Measurements from ENCODE around the gene IER5L.
A peak's percentile ranks its signal among the peaks of the same experiment; 100 is the strongest.
"Not testable (repeated sequence)": the region's sequence is repeated elsewhere in the genome, so short reads cannot be mapped to it uniquely, and the experiment has no call there.

The IER5L gene

DNA sequence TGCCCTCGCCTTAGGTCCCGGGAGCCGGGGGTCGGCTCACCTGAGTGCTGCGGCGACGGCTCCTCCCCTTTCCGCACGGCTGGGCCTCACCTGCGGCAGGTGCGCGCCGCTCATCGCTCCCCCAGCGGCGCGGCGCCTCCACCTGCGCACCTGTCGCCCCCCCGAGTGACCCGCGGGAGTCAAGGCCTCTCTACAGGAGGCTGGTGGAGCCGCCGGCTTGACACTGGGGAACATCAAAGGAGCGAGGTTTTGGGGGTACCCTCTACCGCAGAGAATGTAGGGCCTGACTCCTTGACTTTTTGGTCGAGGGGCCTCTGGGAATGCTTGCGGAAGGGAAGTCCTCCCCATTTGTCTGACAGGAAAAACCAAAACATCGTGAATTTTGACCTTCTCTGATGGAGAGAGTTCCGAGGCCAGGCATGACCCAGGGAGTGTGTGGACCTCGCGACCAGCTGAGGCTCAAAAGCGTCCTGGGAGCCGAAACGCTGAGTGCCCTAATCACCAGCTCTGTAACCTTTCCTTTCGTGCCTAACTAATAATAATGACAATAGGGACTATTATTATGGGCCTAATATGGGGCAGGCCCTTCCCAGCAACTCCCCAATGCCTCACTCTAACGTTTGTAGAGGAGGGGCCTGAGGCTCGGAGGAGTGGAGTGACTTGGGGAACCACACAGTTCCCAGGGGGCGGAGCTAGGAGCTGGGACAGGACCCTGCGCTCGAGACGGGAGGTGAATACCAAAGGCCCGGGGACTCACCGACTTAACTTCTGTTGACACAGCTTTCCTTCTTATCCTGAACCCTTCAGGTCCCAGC lies 714 bp upstream of the IER5L start:
- no peak for DNase-seq (ENCODE audit: low spot score)

- no peak for DNase-seq (ENCODE audit: low spot score)
Measured at GRCh38 chr9:129177443-129177790, 644 bp downstream of the IER5L start.

GRCh38 chr9:129176701-129177442 lies 1.2 kb downstream of the IER5L start:
- DNase-seq (ENCODE audit: low spot score), result peak; percentile 20

DNA sequence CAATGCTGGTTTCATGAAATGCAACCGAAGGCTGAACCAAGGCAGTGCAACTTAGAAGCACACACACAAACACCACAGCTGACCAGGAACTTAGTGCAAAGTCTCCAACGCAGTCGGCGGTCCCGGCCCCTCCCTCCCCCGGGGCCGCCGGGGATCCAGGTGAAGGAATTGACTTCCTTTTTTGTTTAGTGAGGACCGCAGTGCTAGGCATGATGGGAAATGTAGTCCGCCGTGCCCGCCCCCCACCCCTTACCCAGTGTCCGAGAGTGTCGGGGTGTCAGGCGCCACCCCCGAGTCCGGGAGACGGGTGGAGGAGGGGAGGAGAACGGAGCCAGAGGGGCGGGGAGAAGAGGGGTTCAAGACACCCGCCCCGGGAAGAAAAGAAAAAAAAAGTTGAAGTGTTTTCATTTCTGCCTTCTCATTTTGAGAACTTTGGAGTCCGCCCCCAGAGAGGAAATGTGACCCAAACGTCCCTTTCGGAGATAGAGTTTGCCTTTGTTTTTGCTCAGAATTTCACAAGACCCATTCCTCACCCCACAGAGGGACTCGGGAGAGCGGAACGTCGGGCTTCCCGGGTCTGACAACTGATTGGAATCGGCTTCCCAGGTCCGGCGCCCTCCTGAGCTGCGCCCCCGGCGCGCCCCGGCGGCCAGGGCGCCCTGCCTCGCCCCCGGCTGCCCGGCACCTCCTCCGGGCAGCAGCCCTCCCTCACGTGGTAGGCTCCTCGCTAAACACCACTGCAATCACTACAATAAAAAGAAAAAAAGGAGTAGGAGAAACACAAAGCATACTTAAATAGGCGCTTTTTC lies 2.0 kb downstream of the IER5L start:
- DNase-seq (ENCODE audit: low spot score), result peak; percentile 82

DNA sequence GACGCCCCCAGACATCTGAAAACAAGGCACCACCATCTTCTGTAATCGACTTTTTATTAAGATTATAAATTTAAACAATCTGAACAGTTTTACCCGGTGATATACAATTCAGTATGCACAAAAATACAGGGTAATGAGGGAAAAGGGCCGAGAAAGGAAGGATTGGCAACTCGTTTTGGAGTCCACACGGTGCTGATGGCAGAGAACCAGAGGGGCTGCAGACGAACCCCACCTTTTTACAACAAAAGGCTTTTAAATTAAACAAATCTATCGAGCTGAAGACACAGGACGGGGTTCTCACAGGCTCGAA lies 2.6 kb downstream of the IER5L start:
- DNase-seq (ENCODE audit: low spot score), result no peak

GRCh38 chr9:129174724-129175514 lies 3.1 kb downstream of the IER5L start:
- peak; percentile 75 for DNase-seq (ENCODE audit: low spot score)

GRCh38 chr9:129174102-129174723 lies 3.8 kb downstream of the IER5L start:
- DNase-seq (ENCODE audit: low spot score), result peak; percentile 85

DNA sequence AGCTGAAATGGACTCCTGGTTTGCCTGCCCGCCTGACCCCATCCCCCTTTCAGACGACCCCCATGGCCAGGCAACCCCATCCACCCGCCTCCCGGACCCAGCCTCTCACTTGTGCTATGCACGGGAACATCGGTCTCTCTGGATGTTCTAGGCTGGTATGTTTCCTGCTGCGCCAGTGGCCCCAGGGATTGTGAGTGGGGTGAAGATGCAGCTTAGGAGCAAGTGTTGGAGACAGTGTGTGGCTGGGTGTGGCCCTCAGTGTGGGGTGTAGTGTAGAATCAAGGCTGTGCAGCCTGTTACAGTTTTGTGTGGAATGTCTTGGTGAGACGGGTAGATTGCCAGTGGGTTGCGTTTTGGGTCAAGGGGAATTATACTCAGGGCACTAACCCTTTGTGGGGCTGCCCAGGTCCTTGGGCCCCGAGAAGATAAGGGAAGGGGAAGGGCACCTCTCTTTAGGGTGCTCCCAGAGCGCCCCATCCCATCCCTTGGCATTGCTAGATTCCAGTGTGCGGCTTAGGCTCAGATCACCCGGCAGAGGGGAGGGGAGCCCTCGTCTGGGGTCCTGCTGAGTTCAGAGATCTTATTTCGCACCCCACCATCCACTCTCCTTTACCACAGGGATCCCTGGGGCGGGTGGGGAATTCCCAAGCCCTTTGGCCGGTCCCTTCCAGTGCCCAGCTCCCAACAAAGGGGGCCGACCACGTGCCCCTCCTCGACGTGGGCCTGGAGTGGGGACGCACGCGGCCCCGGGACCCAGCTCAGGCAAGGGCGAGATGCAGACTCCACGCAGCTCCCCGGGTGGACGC lies 4.6 kb downstream of the IER5L start:
- DNase-seq (ENCODE audit: low spot score), result no peak

- DNase-seq (ENCODE audit: low spot score), result peak; percentile 22
Measured at GRCh38 chr9:129172816-129173215, 5.2 kb downstream of the IER5L start.

- DNase-seq (ENCODE audit: low spot score), result no peak
Measured at GRCh38 chr9:129171993-129172751, 5.9 kb downstream of the IER5L start.

GRCh38 chr9:129170229-129170628 lies 7.8 kb downstream of the IER5L start:
- DNase-seq (ENCODE audit: low spot score), result no peak

DNA sequence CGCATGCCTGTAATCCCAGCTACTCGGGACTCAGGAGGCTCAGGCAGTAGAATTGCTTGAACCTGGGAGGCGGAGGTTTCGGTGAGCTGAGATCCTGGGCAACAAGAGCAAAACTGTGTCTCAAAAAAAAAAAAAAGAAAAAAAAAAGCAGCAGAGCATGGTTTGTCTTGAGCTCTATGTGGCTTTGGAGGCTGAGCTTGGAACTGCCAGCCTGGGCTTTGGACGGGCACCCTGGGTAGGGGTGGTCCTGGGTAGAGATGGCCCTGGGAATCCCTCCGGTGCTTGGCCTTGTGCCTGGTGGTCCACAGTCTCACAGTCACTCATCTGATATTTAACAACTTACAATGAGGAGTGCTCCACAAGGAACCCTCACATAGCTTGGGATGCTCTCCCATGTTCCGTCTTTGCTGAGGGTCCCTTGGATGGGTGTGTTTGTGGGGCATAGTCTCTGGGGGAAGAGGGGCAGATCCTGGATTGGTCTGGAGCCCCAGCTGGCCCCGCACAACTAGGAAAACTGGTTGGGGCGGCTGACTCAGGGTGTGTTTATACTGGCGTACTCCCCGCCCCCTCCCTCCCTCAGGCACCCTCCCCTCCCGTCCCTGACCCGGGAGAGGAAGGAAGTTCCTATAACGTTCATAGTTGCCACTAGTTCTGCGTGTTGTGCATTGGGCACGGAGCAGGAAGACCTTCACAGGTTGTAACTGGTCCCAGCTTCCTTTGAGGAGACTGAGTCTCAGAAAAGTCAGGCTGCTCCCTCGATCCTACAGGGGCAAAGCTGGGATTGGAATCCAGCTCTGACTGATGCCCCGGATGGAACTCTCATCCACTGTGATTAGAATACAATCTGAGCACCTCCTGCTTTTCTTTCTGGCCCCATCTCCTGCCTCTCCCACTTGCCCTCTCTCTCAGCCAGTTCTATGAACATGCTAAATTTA lies 11.2 kb downstream of the IER5L start:
- DNase-seq (ENCODE audit: low spot score), result peak; percentile 31

- DNase-seq (ENCODE audit: low spot score), result no peak
Measured at GRCh38 chr9:129165198-129165597, 12.9 kb downstream of the IER5L start.

DNA sequence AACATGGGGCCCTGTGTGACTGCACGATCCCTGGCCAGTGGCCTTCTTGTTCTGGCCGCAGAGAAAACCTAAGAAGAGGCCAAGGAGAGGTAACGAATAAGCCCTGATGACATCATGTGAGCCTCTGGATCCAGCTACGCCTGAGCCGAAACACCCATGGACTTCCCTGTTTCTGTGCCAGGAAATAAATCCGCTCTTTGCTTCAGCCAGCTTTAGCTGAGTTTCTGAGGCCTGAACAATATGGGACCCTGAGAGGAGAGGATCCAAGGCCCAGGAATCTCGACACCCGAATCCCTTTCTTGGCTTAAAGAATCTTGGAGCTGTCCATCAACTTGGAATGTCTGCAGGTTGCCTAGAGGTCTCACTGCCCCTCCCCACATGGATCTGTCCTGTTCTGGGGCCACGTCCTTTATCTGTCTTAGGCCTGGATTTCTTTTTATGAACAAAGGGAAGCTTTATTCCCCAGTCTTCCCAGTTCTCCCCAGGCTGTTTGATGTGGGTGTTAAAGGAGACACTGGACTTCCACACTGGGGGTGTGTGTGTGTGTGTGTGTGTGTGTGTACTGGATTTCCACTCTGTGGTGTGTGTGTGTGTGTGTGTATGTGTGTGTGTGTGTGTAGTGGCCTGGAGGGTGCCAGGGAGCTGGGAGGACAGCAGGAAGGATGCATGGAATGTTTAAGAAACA lies 13.7 kb downstream of the IER5L start:
- no peak for DNase-seq (ENCODE audit: low spot score)

GRCh38 chr9:129163753-129164152 lies 14.3 kb downstream of the IER5L start:
- no peak for DNase-seq (ENCODE audit: low spot score)

DNA sequence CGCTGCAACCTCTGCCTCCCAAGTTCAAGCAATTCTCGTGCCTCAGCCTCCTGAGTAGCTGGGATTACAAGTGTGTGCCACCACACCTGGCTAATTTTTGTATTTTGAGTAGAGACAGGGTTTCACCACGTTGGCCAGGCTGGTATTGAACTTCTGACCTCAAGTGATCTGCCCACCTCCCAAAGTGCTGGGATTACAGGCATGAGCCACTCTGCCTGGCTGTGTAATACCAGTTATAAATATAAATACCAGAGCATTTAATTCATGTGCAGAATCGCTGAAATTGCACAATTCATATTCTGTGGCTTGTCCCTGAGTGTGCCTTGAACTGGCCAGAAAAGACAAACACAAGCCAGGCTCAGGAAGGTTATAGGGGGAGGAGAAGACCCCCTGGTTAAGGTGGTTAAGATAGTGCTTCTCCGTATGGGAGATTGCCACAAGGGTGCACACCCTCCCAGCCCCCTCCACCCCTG lies 14.8 kb downstream of the IER5L start:
- DNase-seq (ENCODE audit: low spot score), result not testable (repeated sequence)

DNA sequence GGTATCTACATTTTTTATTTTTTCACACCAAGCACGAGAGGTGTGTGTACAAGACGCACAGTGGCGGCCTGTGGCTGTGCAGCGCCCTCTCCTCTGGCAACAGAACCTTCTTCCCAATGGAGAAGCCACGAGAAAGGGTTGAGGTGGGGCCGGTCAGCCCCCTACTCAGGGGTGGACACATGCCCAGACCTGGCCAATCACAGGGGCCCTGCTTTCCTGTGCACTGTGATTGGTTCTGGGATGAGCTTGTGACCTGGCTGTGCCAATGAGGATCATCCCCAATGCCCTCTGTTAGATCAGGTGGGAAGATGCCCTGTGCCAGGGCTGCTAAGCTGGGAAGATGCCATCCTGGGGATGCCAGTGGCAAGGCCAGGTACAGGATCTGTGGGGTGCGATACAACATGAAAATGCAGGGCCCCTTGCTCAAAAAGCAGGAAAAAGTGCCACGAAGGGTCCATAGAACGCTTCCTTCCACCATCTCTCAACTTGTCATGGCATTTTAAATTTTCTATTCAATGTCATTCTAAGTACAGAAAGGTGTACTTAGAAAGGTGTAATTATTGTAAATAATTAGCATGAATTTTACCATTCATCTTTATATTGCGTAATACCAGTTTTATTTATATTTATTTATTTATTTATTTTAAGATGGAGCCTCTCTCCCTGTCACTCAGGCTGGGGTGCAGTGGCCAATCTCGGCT lies 15.4 kb downstream of the IER5L start:
- DNase-seq (ENCODE audit: low spot score), result no peak

DNA sequence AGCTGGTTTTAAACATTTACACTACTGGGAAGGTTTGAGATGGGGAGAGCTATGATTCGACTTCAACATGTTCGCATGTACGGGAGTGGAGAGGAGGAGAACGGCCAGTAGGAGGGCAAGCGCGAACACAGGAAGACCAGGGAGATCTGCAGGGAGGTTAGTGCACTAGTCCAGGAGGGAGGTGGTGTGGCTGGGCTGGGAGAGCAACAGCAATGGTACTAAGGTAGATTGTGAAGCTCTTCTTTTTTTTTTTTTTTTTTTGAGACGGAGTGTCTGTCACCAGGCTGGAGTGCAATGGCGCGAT lies 16.6 kb downstream of the IER5L start:
- no peak for DNase-seq (ENCODE audit: low spot score)
